GM21825 (cell line): ENCODE data around the gene MCIDAS.

ENCODE experiments used
- ATAC-seq: cut with Tn5 transposase; IDR thresholded peaks from one replicate; pipeline ENCODE4 v1.9.1; 2021; ENCODE audit warnings: mild to moderate bottlenecking, moderate library complexity; ENCODE audit not compliant: unreplicated experiment

MCIDAS gene

DNA sequence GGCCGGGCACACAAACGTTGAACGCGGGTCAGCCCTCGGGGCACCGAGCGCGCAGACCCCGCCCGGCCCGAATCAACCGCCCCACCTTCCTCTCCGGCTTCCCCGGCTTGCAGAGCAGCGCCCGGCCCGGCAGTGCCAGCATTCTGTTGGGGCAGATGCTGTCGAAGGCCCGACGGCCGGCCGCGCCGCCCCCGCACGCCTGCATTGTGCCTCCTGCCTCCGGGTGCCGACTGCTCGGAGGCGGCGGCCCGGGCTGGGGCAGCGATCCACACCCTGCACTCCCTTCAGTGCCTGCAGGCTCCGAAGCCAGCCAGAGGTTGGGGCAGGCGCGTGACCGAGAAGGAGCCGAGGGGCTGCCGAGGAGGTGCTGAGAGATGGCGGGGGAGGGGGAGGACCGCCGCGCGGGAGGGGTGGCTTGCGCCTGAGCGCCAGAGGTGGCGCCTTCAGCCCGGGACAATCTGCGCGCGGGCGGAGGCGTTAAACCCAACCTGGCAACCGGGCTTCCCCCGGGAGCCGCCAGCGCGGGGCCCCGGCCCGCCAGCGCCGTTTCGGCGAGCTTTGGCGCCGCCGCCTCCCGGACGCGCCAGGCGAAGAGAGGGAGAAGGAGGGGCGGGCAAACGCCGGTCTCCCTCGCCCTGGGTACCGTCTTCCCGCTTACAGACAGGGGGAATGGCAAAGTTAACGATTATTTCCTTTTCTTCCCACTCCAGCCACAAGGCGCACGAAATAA lies at the start of gene MCIDAS:
TSS of gene MCIDAS (minus strand) at position 382 of the 730 bp plus-strand sequence. CDS start at position 205, 177 bp downstream.
- ATAC-seq: peak; percentile 37

DNA sequence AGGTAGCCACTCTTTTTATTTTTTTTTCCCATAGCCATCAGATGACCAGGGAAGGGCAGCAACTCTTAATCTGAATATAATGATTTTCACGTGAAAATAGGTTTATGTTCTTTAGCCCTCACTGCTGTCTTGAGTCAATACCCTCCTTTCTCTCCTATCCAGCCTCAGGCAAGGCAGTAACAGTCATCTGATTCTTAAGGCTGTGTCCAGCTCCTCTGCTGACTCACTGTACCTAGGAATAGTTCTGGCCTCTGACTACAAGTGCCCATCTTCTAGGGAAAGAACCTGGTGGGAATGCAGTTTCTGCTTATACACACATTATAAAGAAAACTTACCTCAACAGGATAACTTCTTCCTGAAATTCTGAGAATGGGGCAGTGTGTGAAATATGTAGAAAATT lies 49.7 kb upstream of the MCIDAS start:
- ATAC-seq: no peak

DNA sequence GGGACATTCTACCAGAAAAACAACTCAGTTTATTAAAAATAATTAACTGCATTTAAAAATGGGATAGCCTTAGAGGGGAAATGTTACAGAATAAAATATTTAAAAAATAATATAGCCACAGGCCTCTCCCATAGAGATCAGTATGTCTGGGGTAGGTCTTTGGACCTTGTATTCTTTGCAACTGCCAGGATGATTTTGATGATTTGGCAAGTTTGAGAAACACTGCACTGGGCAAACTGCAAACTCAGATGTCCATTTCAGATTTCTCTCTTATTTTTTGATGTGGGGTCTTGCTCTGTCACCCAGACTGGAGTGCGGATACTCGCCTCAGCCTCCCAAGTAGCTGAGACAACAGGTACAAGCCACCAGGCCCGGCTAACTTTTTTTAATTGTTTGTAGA lies 31.2 kb upstream of the MCIDAS start:
- ATAC-seq: no peak

DNA sequence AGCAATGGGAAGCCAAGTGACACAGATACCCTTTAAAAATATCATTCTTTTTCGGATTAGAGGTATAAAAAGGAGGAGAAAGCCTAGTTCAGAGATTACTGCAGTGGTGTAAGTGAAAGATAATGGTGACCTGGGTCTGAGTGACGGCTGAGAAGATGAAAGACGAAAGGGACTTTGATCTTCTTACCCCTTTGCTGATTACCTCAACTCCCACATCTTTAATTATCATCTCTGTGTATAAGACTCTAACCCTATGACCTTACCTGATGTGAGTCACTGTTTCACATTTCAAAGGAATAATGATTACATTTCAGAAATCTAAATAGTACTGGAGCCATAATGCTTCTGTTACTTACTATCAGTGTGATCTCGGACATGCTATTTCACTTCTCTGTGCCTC lies 27.7 kb upstream of the MCIDAS start:
- no peak for ATAC-seq

DNA sequence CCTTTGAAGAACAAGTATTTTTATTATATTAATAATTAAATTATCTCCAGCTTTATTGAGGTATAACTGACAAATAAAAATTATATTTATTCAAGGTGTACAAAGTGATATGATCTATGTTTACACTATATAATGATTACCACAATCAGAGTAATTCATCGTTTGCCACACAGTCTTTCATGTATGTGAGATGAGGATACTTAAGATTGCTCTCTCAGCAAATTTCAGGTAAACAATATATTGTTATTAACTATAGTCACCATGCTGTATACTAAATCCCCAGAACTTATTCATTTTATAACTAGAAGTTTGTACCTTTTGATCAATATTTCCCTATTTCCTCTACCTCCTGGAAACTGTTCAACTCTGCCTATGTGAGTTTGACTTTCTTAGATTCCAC lies 22.9 kb upstream of the MCIDAS start:
- no peak for ATAC-seq

DNA sequence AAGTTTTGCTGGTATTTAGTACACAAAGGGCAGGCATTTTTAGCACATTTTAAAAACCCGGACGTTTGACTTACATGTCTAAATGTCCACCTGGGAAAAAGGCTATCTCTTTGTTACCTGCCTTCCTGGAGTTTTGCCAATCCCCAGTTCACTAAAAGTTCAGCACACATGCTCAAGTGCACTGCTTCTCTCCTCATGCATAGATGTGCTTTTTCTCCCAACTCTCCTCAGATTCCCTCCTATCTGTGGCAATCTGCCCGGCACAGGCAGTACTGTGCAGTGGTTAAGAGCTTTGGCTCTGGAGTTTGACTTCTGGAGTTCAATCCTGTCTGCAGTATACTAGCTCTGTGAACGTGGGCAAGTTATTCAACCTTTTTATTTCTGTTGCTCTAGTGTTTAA lies 14.6 kb upstream of the MCIDAS start:
- no peak for ATAC-seq

DNA sequence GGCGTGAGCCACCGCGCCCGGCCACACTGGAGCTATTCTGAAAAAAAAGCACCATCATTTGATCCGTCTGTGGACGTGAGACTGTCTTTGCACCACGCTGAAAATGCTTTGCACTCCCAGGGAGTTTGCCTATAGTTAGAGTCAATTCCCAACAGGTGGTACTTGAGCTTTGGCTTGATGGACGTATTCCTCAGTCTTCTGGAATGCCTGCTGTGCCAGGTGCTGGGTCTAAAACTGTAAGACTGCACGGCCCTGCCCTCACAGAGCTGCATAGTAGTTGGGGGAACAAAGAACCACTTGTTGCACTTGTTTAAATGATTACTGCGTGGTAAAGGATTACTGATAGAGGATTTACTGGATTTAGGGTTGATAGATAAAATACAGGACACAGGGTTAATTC lies 9.7 kb upstream of the MCIDAS start:
- ATAC-seq: no peak

DNA sequence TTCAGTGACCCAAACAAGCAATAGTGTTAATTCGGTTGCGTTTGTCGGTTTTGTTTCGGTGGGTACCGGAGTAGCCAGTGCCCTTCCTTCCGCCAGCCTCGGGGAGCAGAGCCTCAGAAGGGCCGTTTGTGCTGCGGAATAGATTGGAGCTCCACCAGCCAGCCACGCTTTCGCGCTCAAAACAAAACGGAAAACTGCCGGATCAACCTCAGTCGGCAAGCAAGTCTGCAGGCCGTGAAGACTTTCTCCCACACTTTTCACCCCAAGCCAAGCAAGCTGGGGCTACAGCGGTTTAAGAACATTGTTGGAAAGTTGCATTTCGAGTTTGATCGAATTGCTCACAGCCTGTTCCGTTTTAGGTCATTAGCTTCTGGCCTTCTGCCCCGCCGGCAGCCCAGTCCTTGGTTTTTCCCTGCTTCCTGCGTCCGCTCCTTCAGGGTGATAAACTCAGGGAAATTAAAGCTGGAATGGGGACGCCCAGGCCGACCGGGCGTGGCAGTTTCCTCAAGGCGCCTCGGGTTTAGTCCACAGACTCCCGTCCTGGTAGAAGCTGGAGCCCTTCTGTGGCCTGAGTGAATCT lies 7.1 kb upstream of the MCIDAS start:
- ATAC-seq: no peak

DNA sequence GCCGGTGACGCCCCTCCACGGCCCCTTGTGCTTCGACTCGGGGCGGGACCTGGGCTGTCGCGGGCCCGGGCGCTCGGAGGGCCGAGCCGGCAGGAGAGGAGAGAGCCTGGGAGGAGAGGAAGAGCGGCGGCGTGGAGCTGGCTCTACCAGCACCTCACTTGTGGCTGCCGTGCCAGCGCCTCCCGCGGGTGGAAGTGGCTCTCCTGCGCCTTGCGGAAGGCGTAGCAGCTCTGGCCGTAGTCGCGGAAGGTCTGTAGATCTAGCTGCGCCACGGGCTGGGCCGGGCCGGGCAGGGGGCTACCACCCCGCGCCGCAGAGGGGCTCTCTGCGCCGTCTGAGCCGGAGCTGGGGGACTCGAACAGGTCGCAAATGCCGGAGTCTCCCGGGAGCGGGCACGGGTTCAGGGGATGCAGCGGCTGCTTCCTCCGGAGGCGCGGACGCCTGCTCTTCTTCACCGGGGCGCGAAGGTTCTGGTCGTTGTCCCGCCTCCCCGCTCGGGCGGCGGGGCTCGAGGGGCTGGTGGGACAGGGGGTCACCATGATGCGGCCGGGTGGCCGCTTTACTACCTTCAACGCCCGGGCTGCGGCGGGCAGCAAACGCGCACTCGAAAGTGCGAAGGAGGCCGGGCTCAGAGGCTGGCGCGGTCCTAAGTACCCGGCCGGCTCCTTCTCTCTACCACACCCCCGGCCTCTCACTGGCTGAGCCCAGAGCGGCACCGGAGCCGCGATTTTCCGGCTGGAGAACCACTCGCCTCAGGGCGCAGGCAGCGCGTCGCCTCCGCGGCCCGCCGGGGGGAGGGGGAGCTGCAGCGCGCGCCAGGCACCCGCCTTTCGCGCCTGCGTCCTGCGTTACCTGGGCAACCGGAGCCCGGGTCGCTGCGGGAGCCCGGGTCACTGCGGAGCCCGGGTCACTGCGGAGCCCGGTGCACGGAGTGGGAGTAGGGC lies 6.1 kb upstream of the MCIDAS start, which contains the start of gene CCNO:
TSS of gene CCNO (minus strand) at position 624 of the 944 bp plus-strand sequence. CDS start at position 539, 85 bp downstream.
- no peak for ATAC-seq

DNA sequence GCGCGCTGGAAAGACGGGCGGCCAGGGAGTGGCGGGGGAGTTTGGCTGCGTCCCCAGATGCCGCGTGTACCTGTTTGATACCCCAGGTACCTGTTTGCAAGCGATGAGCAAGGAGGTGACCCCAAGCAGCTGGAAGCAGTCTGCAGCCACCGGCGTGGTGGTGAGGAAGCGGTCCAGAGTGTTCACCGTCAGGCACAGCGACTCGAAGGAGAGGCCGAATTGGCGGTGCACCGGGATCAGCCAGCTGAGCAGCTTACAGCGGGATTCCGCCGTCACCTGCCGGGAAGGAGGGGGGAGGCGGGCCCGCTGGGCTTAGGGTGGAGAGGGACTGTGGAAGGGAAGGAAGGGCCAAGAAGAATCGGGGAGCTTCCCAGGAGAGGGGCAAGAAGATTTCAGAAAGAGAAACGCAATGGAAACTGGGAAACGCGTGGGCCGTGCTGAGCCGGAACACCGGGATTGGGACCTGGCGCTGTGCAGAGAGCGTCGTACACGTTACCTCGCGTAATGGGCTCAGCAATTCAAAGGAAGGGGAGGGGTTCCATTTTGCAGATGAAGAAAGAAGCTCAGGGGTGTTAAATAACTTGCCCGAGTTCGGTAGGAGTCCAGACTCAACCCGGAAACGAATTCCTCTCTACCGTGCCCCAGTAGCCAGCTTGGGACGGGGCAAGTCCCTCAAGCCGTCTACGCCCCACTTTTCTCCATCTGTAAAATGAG lies 5.3 kb upstream of the MCIDAS start:
- no peak for ATAC-seq

DNA sequence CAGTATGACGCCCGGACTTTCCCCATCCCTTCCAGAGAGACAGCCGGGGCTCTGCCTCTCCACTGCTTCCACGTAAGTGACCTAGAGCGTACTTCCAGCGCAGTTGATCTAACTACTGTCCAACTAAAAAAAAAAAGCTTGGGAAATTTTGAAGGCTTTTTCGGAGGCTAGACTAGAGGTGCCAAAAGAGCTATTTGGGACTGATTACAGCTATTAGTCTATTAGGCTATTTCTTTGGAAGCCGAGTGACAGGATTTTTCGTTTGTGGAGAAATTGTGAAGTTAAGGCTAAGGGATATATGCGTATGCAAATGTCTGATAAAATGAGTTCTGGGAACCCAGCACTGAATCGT lies 4.8 kb upstream of the MCIDAS start:
- ATAC-seq: no peak

DNA sequence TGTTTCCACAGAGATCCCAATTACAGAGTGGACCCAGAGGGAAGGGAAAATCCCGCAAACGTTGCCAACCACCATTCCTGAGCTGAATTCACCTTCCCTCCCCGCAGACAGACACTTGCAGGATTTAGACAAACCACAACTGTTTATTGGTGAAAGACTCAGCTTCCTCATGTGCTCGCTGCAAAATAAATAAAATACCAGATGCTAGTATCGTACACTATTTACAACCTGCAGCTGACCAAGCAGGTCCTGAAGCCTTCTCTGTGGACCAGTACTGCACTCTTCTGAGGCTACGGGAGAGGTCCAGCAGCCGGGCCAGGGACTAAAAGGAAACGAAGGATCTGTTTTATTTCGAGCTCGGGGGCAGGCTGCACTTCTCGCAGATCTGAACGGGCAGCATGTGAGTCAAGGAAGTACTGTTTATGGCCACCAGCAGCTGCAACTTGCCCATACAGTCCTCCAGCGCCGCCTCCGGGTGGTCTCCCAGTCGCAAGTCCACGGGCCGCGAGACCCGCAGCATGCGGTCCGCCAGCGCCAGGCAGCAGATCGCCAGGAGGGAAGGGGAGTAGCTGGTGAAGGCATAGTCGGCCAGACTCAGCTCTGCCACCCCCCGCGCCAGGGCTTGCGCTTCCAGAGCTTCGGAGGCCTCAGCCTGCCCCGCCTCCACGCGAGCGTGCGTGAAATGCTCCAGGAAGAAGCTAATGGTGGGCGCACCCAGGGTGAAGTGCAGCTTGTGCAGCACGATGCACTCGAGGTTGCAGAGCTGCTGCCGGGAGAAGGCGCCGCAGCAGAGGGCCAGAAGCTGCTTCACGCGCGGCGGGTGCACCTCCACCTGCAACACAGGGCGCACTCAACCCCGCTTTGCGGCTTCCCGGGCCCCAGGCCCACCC lies 4.2 kb upstream of the MCIDAS start:
- ATAC-seq: no peak

DNA sequence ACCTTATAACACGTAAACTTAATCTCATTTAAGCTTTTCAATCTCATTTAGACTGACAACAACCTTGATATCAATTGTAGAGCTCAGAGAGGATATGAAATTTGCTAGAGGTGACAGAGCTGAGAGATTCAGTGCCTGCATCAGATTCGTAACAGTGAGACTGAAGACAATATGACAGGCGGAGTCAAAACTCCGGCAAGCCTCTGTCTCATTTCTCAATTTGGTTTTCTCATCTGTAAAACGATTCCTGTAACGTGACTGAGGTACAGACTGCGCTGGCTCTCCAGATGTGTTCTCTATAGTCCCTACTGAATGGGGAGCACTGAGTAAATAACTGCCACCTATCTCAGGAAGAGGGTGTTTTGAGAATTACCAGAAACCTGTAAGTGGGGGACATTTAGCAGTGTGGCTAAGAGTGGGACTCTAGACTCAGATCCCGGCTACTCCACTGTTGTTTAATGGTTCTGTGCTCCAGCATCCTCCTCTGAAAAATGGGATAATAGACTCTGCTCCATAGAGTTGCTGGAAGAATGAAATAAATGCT lies 3.0 kb upstream of the MCIDAS start:
- no peak for ATAC-seq

DNA sequence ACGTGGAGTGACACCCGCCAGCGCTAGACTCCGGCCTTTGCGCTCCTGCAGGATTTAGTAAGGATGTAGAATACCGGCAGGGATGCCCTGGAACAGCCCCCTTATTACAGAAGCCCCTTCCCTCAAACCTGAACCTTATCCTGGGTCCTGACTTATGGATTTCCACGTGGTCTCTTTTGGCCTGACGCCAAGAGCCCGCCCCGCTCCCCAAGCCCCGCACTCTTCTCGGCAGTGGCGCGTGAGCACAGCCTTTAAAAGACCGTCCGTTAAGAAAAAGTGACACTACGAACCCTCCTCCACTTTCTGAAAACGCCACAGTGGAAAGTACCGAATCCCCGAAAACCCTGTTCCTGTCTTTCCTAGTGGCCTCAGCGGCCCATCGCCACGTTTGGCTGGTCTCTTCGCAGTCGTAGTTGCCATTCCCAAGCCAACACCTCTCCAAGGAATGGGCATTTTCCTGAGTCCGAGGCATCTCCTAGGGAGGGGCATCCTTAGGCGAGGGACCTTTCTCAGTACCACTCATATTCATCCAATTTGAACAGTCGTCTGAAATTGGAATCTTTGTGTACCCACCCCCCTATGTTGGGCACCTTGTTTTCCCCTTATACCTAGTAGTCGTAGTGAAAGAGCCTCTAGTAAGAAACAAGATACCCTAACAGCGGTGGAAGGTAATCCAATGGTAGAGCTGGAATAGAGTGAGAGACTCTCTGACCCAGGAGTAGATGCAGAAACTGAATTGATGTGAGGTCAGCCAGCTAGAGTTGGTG lies 732 bp upstream of the MCIDAS start:
- ATAC-seq: no peak

DNA sequence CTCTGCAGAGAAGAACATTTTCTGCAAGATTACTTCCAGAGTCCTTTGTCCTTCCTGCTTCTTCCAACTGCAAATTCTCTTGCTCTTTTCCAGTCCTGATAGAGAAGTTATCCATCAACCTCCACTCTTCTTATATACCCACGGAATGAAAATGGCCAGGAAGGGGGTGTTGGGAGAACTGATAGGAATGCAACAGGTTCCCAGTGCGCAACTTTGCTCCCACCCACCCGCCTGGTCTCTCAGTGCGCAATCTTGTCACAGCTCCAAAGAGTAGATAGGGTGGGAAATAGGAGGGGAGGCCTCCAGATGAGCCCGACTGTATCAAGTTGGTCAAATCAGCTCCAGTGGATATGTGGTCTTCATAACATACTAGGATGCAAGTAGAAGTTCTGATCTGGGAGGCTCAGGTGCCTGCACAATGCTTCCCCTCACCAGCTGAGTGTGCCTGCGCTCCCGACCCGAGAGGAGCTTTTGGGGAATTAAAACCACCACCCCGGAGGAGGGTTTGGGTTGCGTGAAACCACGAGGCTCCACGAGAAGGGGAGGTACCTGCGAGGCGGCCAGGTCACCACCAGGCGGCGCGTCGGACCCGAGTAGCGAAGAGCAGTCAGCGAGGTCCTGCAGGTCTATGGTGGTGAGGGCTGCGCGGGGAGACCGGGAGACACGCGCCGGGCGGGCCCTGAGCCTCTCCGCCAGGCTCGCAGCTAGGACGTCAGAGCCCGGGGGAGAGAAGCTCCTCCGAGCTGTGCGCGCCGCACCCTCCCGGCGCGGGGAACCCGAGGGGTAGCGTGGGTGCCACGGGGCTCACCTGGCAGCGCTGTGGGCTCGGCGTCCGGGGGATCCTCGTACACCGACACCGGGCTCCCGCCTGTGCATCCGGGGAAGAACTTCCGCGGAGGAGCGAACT lies 835 bp downstream of the MCIDAS start:
- ATAC-seq: peak; percentile 59

DNA sequence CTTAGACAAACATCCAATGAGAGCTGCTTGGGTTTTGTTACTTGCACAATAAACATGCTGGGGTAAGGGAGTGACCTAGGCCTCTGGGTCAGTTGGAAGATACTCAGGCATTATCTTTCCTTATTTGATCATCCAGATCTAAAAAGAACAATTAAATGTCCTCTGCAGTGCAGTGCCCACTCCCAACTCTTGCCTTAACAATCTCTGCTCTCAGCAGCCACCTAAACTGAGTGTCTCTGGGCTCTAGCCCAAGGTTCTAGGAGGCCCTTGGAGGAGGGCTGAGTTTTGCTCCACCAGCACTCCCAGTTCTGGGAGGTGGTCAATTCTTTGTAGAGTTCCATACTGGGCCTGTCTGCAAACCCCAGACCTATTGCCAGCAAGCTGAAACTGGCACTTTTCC lies 1.8 kb downstream of the MCIDAS start:
- no peak for ATAC-seq

DNA sequence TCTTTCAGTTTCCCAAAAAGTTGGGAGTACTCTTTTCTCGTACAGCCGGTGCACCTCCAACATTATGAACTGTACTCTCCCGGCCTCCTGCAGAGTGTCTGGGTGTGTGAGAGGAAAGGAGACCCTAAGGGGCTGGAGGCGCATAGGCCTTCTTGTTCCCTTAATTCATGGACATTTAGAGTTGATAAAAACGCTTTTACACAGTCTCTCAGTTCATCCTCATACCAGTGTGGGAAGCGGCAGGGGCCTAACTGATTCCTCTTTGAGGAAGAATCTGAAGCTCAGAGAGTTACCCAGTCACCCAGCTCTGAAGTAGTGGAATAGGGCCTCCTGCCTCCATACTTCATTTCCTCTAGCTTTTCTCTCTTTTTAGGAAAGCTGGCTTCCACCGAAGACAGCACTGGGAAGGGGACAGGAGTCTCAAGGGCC lies 3.3 kb downstream of the MCIDAS start:
- ATAC-seq: no peak
